Measurements from ENCODE around the gene SKI. TPM values are rescaled to one million over a fixed set of nuclear protein-coding genes. Genes with fewer than 3 reads are reported as not detected.

SKI gene
- total and polyA plus RNA-seq, 2 experiments from 2014 or later, result 9.3 to 66.8 TPM

GRCh38 chr1:2215329-2215728, 12.8 kb upstream of the SKI start:
- ATAC-seq (no peak), DNase-seq (ENCODE audit: low spot score) (no peak)
- no peak overlapping the region for H2AFZ ChIP-seq
- H3K9me3 Mint-ChIP-seq, result no peaks in the 10 kb centered on the region
- H3K36me3 Mint-ChIP-seq (ENCODE audit: low read depth), result no peaks in the 10 kb centered on the region
- H3K27ac Mint-ChIP-seq, result no peak overlapping the region
- H3K27me3 Mint-ChIP-seq (ENCODE audit: insufficient read depth, low read depth, poor library complexity), result peaks cover 9% of the 10 kb centered on the region
- no peaks in the 10 kb centered on the region for H3K79me2 ChIP-seq (replicated peaks; ENCODE audit: insufficient read depth)
- no peak overlapping the region for H3K4me3 Mint-ChIP-seq
- H3K27me3 ChIP-seq (ENCODE audit: insufficient read depth), result no peaks in the 10 kb centered on the region
- TF ChIP-seq ZNF114 (CRISPR knock-in tag; IDR thresholded peaks at IDR 0.05) (no peak), ZNF462 (CRISPR knock-in tag; IDR thresholded peaks at IDR 0.05) (no peak), REST (IDR thresholded peaks at IDR 0.05; ENCODE audit: unreplicated experiment) (no peak), NANOG (IDR thresholded peaks at IDR 0.05; ENCODE audit: borderline replicate concordance) (no peak), EZH2phosphoT487 (IDR thresholded peaks at IDR 0.05; ENCODE audit: unreplicated experiment) (no peak), CREB1 (CRISPR knock-in tag; IDR thresholded peaks at IDR 0.05; ENCODE audit: low read depth) (no peak), JUNB (IDR thresholded peaks at IDR 0.05; ENCODE audit: unreplicated experiment) (no peak), POLR2AphosphoS5 (IDR thresholded peaks at IDR 0.05; ENCODE audit: low read depth) (no peak), ZNF331 (CRISPR knock-in tag; IDR thresholded peaks at IDR 0.05; ENCODE audit: low read depth) (no peak), STAT1 (IDR thresholded peaks at IDR 0.05; ENCODE audit: unreplicated experiment) (no peak), ETS1 (IDR thresholded peaks at IDR 0.05) (no peak), CTCF (conservative IDR thresholded peaks at IDR 0.05; ENCODE audit: low read depth in 2 of 2) (no peak), EZH2 (IDR thresholded peaks at IDR 0.05; ENCODE audit: low read depth, unreplicated experiment) (no peak)
- H3K4me1 ChIP-seq (ENCODE audit: insufficient read depth), result peaks cover 13% of the 10 kb centered on the region
- H3K4me3 ChIP-seq, result no peak overlapping the region
- H3K9me2 ChIP-seq (ENCODE audit: insufficient read depth), result no peaks in the 10 kb centered on the region
- H3K4me2 ChIP-seq, result no peak overlapping the region
- H3K36me3 ChIP-seq (ENCODE audit: insufficient read depth), result no peaks in the 10 kb centered on the region
- H3K27ac ChIP-seq (ENCODE audit: low read depth), result no peak overlapping the region
- peaks cover 5% of the 10 kb centered on the region; the same call in 2 of the 3 replicates for H3K4me1 Mint-ChIP-seq
- peaks cover 11% of the 10 kb centered on the region; the same call in 1 of the 2 replicates for H3F3A ChIP-seq (replicated peaks; ENCODE audit: low read depth)
- no peaks in the 10 kb centered on the region for H4K20me1 ChIP-seq (replicated peaks; ENCODE audit: insufficient read depth)

All from GM23338 (cell line).